Measurements from ENCODE around the gene BDKRB1. TPM values are rescaled to one million over a fixed set of nuclear protein-coding genes. Genes with fewer than 3 reads are reported as not detected.

BDKRB1 gene
- total RNA-seq, 3 donors from 2014 or later (not counting 1 experiment from before 2014, with no cell fraction given) = not detected

GRCh38 chr14:96279564-96279963, 23.6 kb downstream of the BDKRB1 start:
- no peaks in the 10 kb centered on the region for H3K9me3 Mint-ChIP-seq
- intact Hi-C loops (cut with micrococcal nuclease) = no loop called here
- H3K27me3 ChIP-seq (ENCODE audit: control insufficient read depth, insufficient read depth, low read length) = no peaks in the 10 kb centered on the region

GRCh38 chr14:96280104-96280503, 24.1 kb downstream of the BDKRB1 start:
- no peak for TF ChIP-seq CTCF (IDR thresholded peaks at IDR 0.05)
- peaks cover 0 to 3% of the 10 kb centered on the region in 2 donors for H3K27me3 Mint-ChIP-seq (ENCODE audit: low read depth in 2 of 2)

More at GRCh38 chr14:96279564-96279963, 23.6 kb downstream of the BDKRB1 start:
- Mint-ChIP-seq H3K4me3 (no peak overlapping the region), H3K27ac (no peak overlapping the region), H3K36me3 (no peaks in the 10 kb centered on the region), H3K27me3 (ENCODE audit: low read depth in 2 of 2) (peaks cover 0 to 3% of the 10 kb centered on the region in 2 donors), H3K4me1 (no peaks in the 10 kb centered on the region)
- ATAC-seq (no peak), DNase-seq (no peak)
- no peaks in the 10 kb centered on the region for H3K4me1 ChIP-seq (ENCODE audit: control insufficient read depth, insufficient read depth, low read length)
- WGBS (ENCODE audit: insufficient coverage) = 96% methylated on average over 8 of the region's 8 CpGs
- no peak for TF ChIP-seq CTCF (IDR thresholded peaks at IDR 0.05)
- no peak overlapping the region for H3K27ac ChIP-seq (ENCODE audit: low read length)
- H3K9me3 ChIP-seq (ENCODE audit: control insufficient read depth, insufficient read depth, low read length) = peaks cover 10% of the 10 kb centered on the region
- H3K36me3 ChIP-seq (ENCODE audit: control insufficient read depth, insufficient read depth, low read length) = peaks cover 16% of the 10 kb centered on the region
- H3K4me3 ChIP-seq (ENCODE audit: low read length) = no peak overlapping the region

GRCh38 chr14:96281486-96281885, 25.5 kb downstream of the BDKRB1 start:
- ATAC-seq (no peak), DNase-seq (no peak)
- Histone ChIP-seq H3K27ac (ENCODE audit: low read length) (no peak overlapping the region), H3K4me3 (ENCODE audit: low read length) (no peak overlapping the region), H3K36me3 (ENCODE audit: control insufficient read depth, insufficient read depth, low read length) (peaks cover 24% of the 10 kb centered on the region), H3K27me3 (ENCODE audit: control insufficient read depth, insufficient read depth, low read length) (no peaks in the 10 kb centered on the region), H3K4me1 (ENCODE audit: control insufficient read depth, insufficient read depth, low read length) (no peaks in the 10 kb centered on the region), H3K9me3 (ENCODE audit: control insufficient read depth, insufficient read depth, low read length) (peaks cover 10% of the 10 kb centered on the region)
- TF ChIP-seq CTCF (IDR thresholded peaks at IDR 0.05) = no peak
- WGBS (ENCODE audit: insufficient coverage) = 98% methylated on average over 3 of the region's 4 CpGs
- Mint-ChIP-seq H3K9me3 (no peaks in the 10 kb centered on the region), H3K27ac (no peak overlapping the region), H3K4me3 (no peak overlapping the region), H3K27me3 (ENCODE audit: low read depth in 2 of 2) (peaks cover 0 to 3% of the 10 kb centered on the region in 2 donors), H3K4me1 (no peaks in the 10 kb centered on the region), H3K36me3 (peaks cover 11% of the 10 kb centered on the region)
- intact Hi-C loops (cut with micrococcal nuclease) = no loop called here

More at GRCh38 chr14:96280104-96280503, 24.1 kb downstream of the BDKRB1 start:
- Histone ChIP-seq H3K27me3 (ENCODE audit: control insufficient read depth, insufficient read depth, low read length) (no peaks in the 10 kb centered on the region), H3K36me3 (ENCODE audit: control insufficient read depth, insufficient read depth, low read length) (peaks cover 17% of the 10 kb centered on the region), H3K4me1 (ENCODE audit: control insufficient read depth, insufficient read depth, low read length) (no peaks in the 10 kb centered on the region), H3K9me3 (ENCODE audit: control insufficient read depth, insufficient read depth, low read length) (peaks cover 10% of the 10 kb centered on the region), H3K27ac (ENCODE audit: low read length) (no peak overlapping the region), H3K4me3 (ENCODE audit: low read length) (no peak overlapping the region)
- no peak overlapping the region for H3K4me3 Mint-ChIP-seq
- no peak overlapping the region for H3K27ac Mint-ChIP-seq
- no peaks in the 10 kb centered on the region for H3K9me3 Mint-ChIP-seq
- H3K4me1 Mint-ChIP-seq = no peaks in the 10 kb centered on the region
- intact Hi-C loops (cut with micrococcal nuclease) = no loop called here
- no peak for DNase-seq
- WGBS (ENCODE audit: insufficient coverage) = 100% methylated on average over 1 of the region's 2 CpGs
- ATAC-seq = no peak
- peaks cover 3% of the 10 kb centered on the region for H3K36me3 Mint-ChIP-seq

- Mint-ChIP-seq H3K27ac (no peak overlapping the region), H3K4me3 (no peak overlapping the region), H3K36me3 (peaks cover 17% of the 10 kb centered on the region), H3K4me1 (no peaks in the 10 kb centered on the region), H3K27me3 (ENCODE audit: low read depth in 2 of 2) (no peaks in the 10 kb centered on the region), H3K9me3 (no peaks in the 10 kb centered on the region)
- no peaks in the 10 kb centered on the region for H3K27me3 ChIP-seq (ENCODE audit: control insufficient read depth, insufficient read depth, low read length)
- TF ChIP-seq CTCF (IDR thresholded peaks at IDR 0.05) = no peak
- H3K36me3 ChIP-seq (ENCODE audit: control insufficient read depth, insufficient read depth, low read length) = peaks cover 41% of the 10 kb centered on the region
- WGBS (ENCODE audit: insufficient coverage) = 99% methylated on average over 9 of the region's 9 CpGs
- ATAC-seq (no peak), DNase-seq (no peak)
- intact Hi-C loops (cut with micrococcal nuclease) = no loop called here
- no peak overlapping the region for H3K4me3 ChIP-seq (ENCODE audit: low read length)
- H3K9me3 ChIP-seq (ENCODE audit: control insufficient read depth, insufficient read depth, low read length) = no peaks in the 10 kb centered on the region
- H3K4me1 ChIP-seq (ENCODE audit: control insufficient read depth, insufficient read depth, low read length) = no peaks in the 10 kb centered on the region
- H3K27ac ChIP-seq (ENCODE audit: low read length) = no peak overlapping the region
These were observed 28.0 kb downstream of the BDKRB1 start for GRCh38 chr14:96284008-96284407.

Measured in natural killer cell (primary cell).